ENCODE measurements around the gene MICAL1.

The MICAL1 gene

DNA sequence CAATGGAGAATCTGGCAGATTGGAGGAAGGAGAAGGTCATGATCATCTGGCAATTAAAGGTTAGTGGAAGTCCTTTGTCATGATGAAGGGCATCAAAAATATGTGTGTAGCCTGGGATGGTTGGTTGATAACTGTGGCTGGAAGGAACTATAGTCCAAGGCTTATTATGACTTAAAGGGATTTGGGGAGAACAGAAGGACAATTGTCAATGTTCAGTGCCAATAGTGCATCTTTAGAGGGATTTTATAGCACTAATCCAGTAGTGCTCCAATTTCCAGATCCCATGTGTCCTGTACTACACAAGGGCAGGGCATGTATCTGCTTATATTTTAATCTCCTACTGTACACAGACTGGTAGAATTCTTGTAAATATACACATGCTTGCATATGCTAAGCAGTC, 32.4 kb upstream of the MICAL1 start:
- H3K79me2 ChIP-seq, result no peaks in the 10 kb centered on the region
- H3K9me3 ChIP-seq (ENCODE audit: control insufficient read depth, low read length), result no peaks in the 10 kb centered on the region
- no peak overlapping the region for H3K4me3 ChIP-seq (ENCODE audit: low read depth, low read length)
- TF ChIP-seq, protein P1, sequence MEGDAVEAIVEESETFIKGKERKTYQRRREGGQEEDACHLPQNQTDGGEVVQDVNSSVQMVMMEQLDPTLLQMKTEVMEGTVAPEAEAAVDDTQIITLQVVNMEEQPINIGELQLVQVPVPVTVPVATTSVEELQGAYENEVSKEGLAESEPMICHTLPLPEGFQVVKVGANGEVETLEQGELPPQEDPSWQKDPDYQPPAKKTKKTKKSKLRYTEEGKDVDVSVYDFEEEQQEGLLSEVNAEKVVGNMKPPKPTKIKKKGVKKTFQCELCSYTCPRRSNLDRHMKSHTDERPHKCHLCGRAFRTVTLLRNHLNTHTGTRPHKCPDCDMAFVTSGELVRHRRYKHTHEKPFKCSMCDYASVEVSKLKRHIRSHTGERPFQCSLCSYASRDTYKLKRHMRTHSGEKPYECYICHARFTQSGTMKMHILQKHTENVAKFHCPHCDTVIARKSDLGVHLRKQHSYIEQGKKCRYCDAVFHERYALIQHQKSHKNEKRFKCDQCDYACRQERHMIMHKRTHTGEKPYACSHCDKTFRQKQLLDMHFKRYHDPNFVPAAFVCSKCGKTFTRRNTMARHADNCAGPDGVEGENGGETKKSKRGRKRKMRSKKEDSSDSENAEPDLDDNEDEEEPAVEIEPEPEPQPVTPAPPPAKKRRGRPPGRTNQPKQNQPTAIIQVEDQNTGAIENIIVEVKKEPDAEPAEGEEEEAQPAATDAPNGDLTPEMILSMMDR (IDR thresholded peaks at IDR 0.05), result no peak
- H3K4me2 ChIP-seq (ENCODE audit: low read length), result no peak overlapping the region
- H3K27me3 ChIP-seq (ENCODE audit: control insufficient read depth, insufficient read depth, low read length), result no peaks in the 10 kb centered on the region
- no peak overlapping the region for H3K9ac ChIP-seq
- H2AFZ ChIP-seq, result no peak overlapping the region
- H3K4me1 ChIP-seq, result peaks cover 19% of the 10 kb centered on the region
- no peak overlapping the region for H3K27ac ChIP-seq
- H3K36me3 ChIP-seq (ENCODE audit: control insufficient read depth, insufficient read depth, low read length), result no peaks in the 10 kb centered on the region

DNA sequence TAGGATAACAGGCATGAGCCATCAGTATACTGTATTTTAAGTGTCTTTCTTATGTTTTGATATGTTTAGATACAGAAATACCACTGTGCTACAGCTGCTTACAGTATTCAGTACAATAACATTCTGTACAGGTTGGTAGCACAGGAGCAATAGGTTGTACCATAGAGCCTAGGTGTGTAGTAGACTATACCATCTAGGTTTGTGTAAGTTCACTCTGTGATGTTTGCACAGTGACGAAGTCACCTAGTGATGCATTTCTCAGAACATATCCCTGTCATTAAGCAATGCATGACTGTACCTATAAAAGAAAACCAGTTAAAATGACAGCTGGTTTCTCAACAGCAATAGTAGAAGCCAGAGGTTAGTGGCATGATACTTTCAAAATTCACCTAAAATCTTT, 30.5 kb upstream of the MICAL1 start:
- H3K4me2 ChIP-seq (ENCODE audit: low read length), result no peak overlapping the region
- no peak overlapping the region for H2AFZ ChIP-seq
- H3K27me3 ChIP-seq (ENCODE audit: control insufficient read depth, insufficient read depth, low read length), result no peaks in the 10 kb centered on the region
- H3K27ac ChIP-seq, result no peak overlapping the region
- no peak overlapping the region for H3K4me3 ChIP-seq (ENCODE audit: low read depth, low read length)
- TF ChIP-seq, protein P1 (IDR thresholded peaks at IDR 0.05), result no peak
- H3K36me3 ChIP-seq (ENCODE audit: control insufficient read depth, insufficient read depth, low read length), result no peaks in the 10 kb centered on the region
- H3K79me2 ChIP-seq, result peaks cover 13% of the 10 kb centered on the region
- peaks cover 18% of the 10 kb centered on the region for H3K4me1 ChIP-seq
- H3K9me3 ChIP-seq (ENCODE audit: control insufficient read depth, low read length), result no peaks in the 10 kb centered on the region
- no peak overlapping the region for H3K9ac ChIP-seq

DNA sequence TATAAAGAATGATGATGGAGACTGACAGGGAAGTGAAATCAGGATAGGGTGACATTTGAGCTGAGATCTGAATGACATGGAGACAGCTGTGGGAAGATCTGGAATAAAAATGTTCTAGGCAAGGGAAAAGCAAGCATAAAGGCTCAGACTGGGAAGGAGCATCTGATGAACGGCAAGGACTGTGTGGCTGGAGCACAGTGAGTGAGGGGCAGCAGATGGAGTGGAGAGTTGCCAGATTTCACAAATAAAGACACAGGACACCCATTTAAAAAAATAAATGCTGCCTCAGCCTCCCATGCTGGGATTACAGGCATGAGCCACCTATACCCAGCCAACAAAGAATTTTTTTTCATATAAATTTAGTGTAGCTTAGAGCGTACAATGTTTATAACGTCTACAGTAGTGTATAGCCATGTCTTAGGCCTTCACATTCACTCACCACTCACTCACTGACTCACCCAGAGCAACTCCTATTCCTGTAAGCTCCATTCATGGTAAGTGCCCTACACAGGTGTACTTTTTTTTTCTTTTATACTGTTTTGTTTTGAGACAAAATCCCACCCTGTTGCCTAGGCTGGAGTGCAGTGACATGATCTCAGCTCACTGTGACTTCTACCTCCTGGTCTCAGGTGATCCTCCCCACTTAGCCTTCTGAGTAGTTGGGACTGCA, 29.8 kb upstream of the MICAL1 start:
- Histone ChIP-seq H2AFZ (peak overlapping the region; percentile 44), H3K9me3 (ENCODE audit: control insufficient read depth, low read length) (no peaks in the 10 kb centered on the region), H3K36me3 (ENCODE audit: control insufficient read depth, insufficient read depth, low read length) (no peaks in the 10 kb centered on the region), H3K4me3 (ENCODE audit: low read depth, low read length) (no peak overlapping the region), H3K9ac (no peak overlapping the region), H3K4me1 (peaks cover 19% of the 10 kb centered on the region), H3K27ac (peak overlapping the region; percentile 3), H3K79me2 (peaks cover 16% of the 10 kb centered on the region), H3K27me3 (ENCODE audit: control insufficient read depth, insufficient read depth, low read length) (no peaks in the 10 kb centered on the region), H3K4me2 (ENCODE audit: low read length) (no peak overlapping the region)
- TF ChIP-seq, protein P1 (IDR thresholded peaks at IDR 0.05), result no peak

DNA sequence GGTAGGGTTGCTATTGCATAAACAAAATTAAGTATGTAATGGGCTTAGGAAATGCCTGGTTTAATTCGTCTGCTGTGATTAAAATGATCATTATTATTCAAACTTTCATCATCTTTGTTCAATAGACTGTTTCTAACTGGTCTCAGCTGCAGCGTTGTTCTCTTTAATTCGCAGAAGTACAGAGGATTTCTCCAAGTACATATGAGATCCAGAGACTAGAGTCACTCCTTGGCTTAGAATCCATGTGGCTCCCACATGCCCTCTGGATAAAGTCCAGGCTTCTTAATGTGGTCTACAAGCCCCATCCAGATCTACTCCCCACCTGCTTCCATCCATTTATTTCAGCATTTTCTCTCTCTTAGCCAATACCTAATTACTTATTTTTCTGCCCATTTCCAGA, 28.6 kb upstream of the MICAL1 start:
- peaks cover 22% of the 10 kb centered on the region for H3K79me2 ChIP-seq
- H3K36me3 ChIP-seq (ENCODE audit: control insufficient read depth, insufficient read depth, low read length), result no peaks in the 10 kb centered on the region
- H3K4me2 ChIP-seq (ENCODE audit: low read length), result no peak overlapping the region
- H2AFZ ChIP-seq, result peak overlapping the region; percentile 66
- TF ChIP-seq, protein P1 (IDR thresholded peaks at IDR 0.05), result no peak
- H3K9me3 ChIP-seq (ENCODE audit: control insufficient read depth, low read length), result no peaks in the 10 kb centered on the region
- H3K9ac ChIP-seq, result no peak overlapping the region
- no peak overlapping the region for H3K4me3 ChIP-seq (ENCODE audit: low read depth, low read length)
- H3K4me1 ChIP-seq, result peaks cover 18% of the 10 kb centered on the region
- H3K27ac ChIP-seq, result peak overlapping the region; percentile 58
- no peaks in the 10 kb centered on the region for H3K27me3 ChIP-seq (ENCODE audit: control insufficient read depth, insufficient read depth, low read length)

DNA sequence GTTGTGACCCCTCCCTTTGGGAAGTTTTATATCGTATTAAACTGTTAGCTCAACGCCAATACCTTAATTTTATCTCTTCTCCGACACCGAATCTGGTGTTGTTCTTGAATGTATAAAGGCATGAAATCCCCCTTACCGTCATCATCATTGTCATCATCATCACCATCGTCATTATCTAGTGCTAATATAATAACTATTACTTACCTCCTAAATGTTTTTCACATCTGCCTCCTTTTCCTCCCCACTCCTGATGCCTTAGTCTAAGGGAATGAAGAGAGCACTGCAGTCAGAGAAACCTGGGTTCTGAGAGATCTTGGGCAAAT, 28.1 kb upstream of the MICAL1 start:
- Histone ChIP-seq H3K9me3 (ENCODE audit: control insufficient read depth, low read length) (no peaks in the 10 kb centered on the region), H2AFZ (peak overlapping the region; percentile 66), H3K9ac (no peak overlapping the region), H3K4me2 (ENCODE audit: low read length) (peak overlapping the region; percentile 51), H3K36me3 (ENCODE audit: control insufficient read depth, insufficient read depth, low read length) (no peaks in the 10 kb centered on the region), H3K27ac (peak overlapping the region; percentile 58), H3K4me3 (ENCODE audit: low read depth, low read length) (peak overlapping the region; percentile 45), H3K79me2 (peaks cover 22% of the 10 kb centered on the region), H3K27me3 (ENCODE audit: control insufficient read depth, insufficient read depth, low read length) (no peaks in the 10 kb centered on the region), H3K4me1 (peaks cover 21% of the 10 kb centered on the region)
- TF ChIP-seq, protein P1 (IDR thresholded peaks at IDR 0.05), result no peak
